ENCODE data around the gene TBC1D8.

- no peak for TF ChIP-seq POLR2A (IDR thresholded peaks at IDR 0.05; ENCODE audit: control extremely low read depth in 1 of 2, low read depth in 2 of 2, low read length in 2 of 2)
- TF ChIP-seq MAX (IDR thresholded peaks at IDR 0.05), result no peak
- TF ChIP-seq, protein P1, sequence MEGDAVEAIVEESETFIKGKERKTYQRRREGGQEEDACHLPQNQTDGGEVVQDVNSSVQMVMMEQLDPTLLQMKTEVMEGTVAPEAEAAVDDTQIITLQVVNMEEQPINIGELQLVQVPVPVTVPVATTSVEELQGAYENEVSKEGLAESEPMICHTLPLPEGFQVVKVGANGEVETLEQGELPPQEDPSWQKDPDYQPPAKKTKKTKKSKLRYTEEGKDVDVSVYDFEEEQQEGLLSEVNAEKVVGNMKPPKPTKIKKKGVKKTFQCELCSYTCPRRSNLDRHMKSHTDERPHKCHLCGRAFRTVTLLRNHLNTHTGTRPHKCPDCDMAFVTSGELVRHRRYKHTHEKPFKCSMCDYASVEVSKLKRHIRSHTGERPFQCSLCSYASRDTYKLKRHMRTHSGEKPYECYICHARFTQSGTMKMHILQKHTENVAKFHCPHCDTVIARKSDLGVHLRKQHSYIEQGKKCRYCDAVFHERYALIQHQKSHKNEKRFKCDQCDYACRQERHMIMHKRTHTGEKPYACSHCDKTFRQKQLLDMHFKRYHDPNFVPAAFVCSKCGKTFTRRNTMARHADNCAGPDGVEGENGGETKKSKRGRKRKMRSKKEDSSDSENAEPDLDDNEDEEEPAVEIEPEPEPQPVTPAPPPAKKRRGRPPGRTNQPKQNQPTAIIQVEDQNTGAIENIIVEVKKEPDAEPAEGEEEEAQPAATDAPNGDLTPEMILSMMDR (IDR thresholded peaks at IDR 0.05; ENCODE audit: control extremely low read depth in 1 of 3, insufficient read depth in 1 of 3, low read depth in 1 of 3, low read length in 3 of 3), result no peak
- no peak for TF ChIP-seq RXRA (IDR thresholded peaks at IDR 0.05; ENCODE audit: insufficient read depth, low read depth, low read length)
- TF ChIP-seq POLR2AphosphoS5 (IDR thresholded peaks at IDR 0.05; ENCODE audit: low read depth, low read length), result no peak
- no peak for TF ChIP-seq NRF1 (IDR thresholded peaks at IDR 0.05; ENCODE audit: low read depth, low read length)
- TF ChIP-seq YY1 (IDR thresholded peaks at IDR 0.05; ENCODE audit: low read depth, low read length), result no peak
- no peak for TF ChIP-seq RAD21 (IDR thresholded peaks at IDR 0.05 in 1 of 2, conservative IDR thresholded peaks at IDR 0.05 in 1 of 2; ENCODE audit: low read depth in 2 of 2, low read length in 2 of 2)
- no peak for TF ChIP-seq TAF1 (IDR thresholded peaks at IDR 0.05; ENCODE audit: low read depth, low read length)
- TF ChIP-seq SIRT6 (IDR thresholded peaks at IDR 0.05; ENCODE audit: low read length), result no peak
- TF ChIP-seq BRCA1 (IDR thresholded peaks at IDR 0.05; ENCODE audit: low read depth, low read length), result no peak
Observed at GRCh38 chr2:100960688-100961087, 190.5 kb downstream of the TBC1D8 start.
